Epithelial cell of alveolus of lung (primary cell): ENCODE data around the gene TRIM9. TPM values are rescaled to one million over a fixed set of nuclear protein-coding genes. Genes with fewer than 3 reads are reported as not detected.

Experiments used
- total RNA-seq: library from RNA; depleted of rRNA; stranded (reverse); fragments of >200 nt; gene quantifications from 2 replicates; pipeline ENCODE4 v1.2.1, GENCODE V29; 2015

TRIM9 gene
- 0.26 and 0.40 TPM in 2 replicates for total RNA-seq

DNA sequence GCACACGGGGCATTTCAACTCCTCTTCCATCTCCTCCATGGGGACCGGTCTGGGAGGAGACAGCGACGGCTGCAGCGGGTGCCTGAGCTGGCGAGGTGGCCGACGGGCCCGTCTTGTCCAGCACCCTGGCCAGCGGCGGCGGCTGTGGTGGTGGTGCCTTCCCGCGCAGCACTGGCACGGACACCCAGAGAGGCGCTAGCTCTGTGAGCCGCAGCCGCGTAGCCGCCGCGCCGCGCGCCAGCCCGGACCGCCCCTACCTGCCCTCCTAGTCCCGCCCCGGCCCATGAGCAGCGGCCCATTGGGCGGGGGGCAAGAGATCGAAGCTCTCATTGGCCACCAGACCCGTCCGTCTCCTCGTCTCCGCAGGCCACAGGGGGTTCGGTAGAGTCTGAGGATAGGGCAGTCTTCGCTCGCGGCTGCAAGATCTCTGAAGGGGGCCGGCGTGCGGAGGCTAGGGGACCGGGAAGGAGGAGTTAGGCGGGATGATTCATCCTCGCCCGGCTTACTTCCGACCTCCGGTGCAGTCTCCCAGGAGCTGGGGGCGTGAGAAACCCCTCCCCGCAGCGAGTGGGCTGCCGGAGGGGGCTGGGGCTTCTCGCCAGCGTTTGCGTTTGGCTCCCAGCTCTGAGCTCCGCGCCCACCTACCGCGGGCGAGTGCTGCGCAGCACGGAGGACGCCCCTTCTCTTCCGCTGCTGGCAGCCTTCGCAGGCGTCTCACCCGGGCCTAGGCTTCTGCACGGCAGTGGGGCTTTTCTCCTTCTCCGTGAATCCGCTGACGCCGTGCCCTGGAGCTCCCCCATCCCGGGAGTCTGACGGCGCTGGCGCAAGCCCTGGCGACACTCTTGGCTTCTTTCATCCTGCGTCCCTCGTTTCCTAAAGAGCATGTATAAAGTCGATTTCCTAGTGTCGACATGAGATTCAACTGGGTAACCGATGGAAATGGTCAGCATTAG is at the start of gene TRIM9:
Gene TRIM9, minus strand, starts transcription at position 205 of the 953 bp plus-strand sequence. Its CDS starts 166 bp downstream, at position 39.

GRCh38 chr14:50943943-50944646 is 150.8 kb downstream of the TRIM9 start, which contains the start of gene PYGL:
Gene PYGL, minus strand, starts transcription at chr14:50944483. Its CDS starts 80 bp downstream, at chr14:50944403.

Other genes with a start within 250 kb of the TRIM9 start
- not detected in 2 replicates for gene ABHD12B, start 223.1 kb downstream of the TRIM9 start, total RNA-seq
- gene PYGL, start 150.6 kb downstream of the TRIM9 start, total RNA-seq = 32.3 and 52.2 TPM in 2 replicates
- gene TMX1, start 145.1 kb upstream of the TRIM9 start, total RNA-seq = 45.3 and 45.4 TPM in 2 replicates